ENCODE results near the gene PIANP. TPM values are rescaled to one million over a fixed set of nuclear protein-coding genes. Genes with fewer than 3 reads are reported as not detected.

PIANP gene
- total RNA-seq, 1 donor: not detected

- no peak for TF ChIP-seq CTCF (IDR thresholded peaks at IDR 0.05; ENCODE audit: insufficient read depth, low read depth, low read length)
- no peak for DNase-seq (ENCODE audit: low read depth)
- H3K4me3 ChIP-seq (ENCODE audit: low read depth, low read length): no peak overlapping the region
Measured at GRCh38 chr12:6696690-6697583, 3.7 kb downstream of the PIANP start.

GRCh38 chr12:6695313-6696045, 5.1 kb downstream of the PIANP start:
- DNase-seq (ENCODE audit: low read depth): no peak
- no peak overlapping the region for H3K4me3 ChIP-seq (ENCODE audit: low read depth, low read length)
- no peak for TF ChIP-seq CTCF (IDR thresholded peaks at IDR 0.05; ENCODE audit: insufficient read depth, low read depth, low read length)

GRCh38 chr12:6694701-6695100, 5.9 kb downstream of the PIANP start:
- no peak for DNase-seq (ENCODE audit: low read depth)
- H3K4me3 ChIP-seq (ENCODE audit: low read depth, low read length): no peak overlapping the region
- TF ChIP-seq CTCF (IDR thresholded peaks at IDR 0.05; ENCODE audit: insufficient read depth, low read depth, low read length): no peak

GRCh38 chr12:6693832-6694355, 6.7 kb downstream of the PIANP start:
- no peak overlapping the region for H3K4me3 ChIP-seq (ENCODE audit: low read depth, low read length)
- TF ChIP-seq CTCF (IDR thresholded peaks at IDR 0.05; ENCODE audit: insufficient read depth, low read depth, low read length): no peak
- no peak for DNase-seq (ENCODE audit: low read depth)

- no peak for DNase-seq (ENCODE audit: low read depth)
- H3K4me3 ChIP-seq (ENCODE audit: low read depth, low read length): no peak overlapping the region
- no peak for TF ChIP-seq CTCF (IDR thresholded peaks at IDR 0.05; ENCODE audit: insufficient read depth, low read depth, low read length)
Measured at GRCh38 chr12:6692888-6693287, 7.7 kb downstream of the PIANP start.

GRCh38 chr12:6691473-6691872, 9.1 kb downstream of the PIANP start:
- no peak for TF ChIP-seq CTCF (IDR thresholded peaks at IDR 0.05; ENCODE audit: insufficient read depth, low read depth, low read length)
- peak; percentile 16 for DNase-seq (ENCODE audit: low read depth)
- no peak overlapping the region for H3K4me3 ChIP-seq (ENCODE audit: low read depth, low read length)

Data from fibroblast of villous mesenchyme (primary cell).